GM12864 (cell line): Measurements from ENCODE around the gene PAK6.

Experiments used
- DNase-seq: peaks from one replicate; pipeline ENCODE4 v3.0.0-alpha.2; 2011; ENCODE audit warnings: low read depth
- H3K4me3 ChIP-seq: 2 replicates; pipeline ENCODE4 v1.5.1; 2011; ENCODE audit warnings: mild to moderate bottlenecking, low read depth, low read length, control low read depth
- CTCF ChIP-seq: IDR thresholded peaks from 2 replicates; pipeline ENCODE4 v1.5.1; 2011; ENCODE audit warnings: low read depth, mild to moderate bottlenecking, moderate library complexity, low read length, control low read depth, inconsistent platforms; ENCODE audit errors: missing control alignments

The PAK6 gene

GRCh38 chr15:40296561-40297230, 57.8 kb downstream of the PAK6 start:
- no peak for DNase-seq
- H3K4me3 ChIP-seq = no peak overlapping the region
- TF ChIP-seq CTCF = no peak

- no peak overlapping the region for H3K4me3 ChIP-seq
- no peak for DNase-seq
- no peak for TF ChIP-seq CTCF
Observed at GRCh38 chr15:40297356-40297755, 58.5 kb downstream of the PAK6 start.

- TF ChIP-seq CTCF = no peak
- no peak overlapping the region for H3K4me3 ChIP-seq
- DNase-seq = no peak
Observed at GRCh38 chr15:40298216-40298935, 59.5 kb downstream of the PAK6 start.

GRCh38 chr15:40300367-40300766, 61.5 kb downstream of the PAK6 start:
- no peak overlapping the region for H3K4me3 ChIP-seq
- no peak for DNase-seq
- TF ChIP-seq CTCF = no peak

GRCh38 chr15:40300771-40301170, 61.9 kb downstream of the PAK6 start:
- H3K4me3 ChIP-seq = no peak overlapping the region
- DNase-seq = no peak
- TF ChIP-seq CTCF = no peak

- DNase-seq = no peak
- H3K4me3 ChIP-seq = no peak overlapping the region
- no peak for TF ChIP-seq CTCF
Observed at GRCh38 chr15:40301467-40302179, 62.8 kb downstream of the PAK6 start.
